ENCODE data around the gene PRDM11.

DNA sequence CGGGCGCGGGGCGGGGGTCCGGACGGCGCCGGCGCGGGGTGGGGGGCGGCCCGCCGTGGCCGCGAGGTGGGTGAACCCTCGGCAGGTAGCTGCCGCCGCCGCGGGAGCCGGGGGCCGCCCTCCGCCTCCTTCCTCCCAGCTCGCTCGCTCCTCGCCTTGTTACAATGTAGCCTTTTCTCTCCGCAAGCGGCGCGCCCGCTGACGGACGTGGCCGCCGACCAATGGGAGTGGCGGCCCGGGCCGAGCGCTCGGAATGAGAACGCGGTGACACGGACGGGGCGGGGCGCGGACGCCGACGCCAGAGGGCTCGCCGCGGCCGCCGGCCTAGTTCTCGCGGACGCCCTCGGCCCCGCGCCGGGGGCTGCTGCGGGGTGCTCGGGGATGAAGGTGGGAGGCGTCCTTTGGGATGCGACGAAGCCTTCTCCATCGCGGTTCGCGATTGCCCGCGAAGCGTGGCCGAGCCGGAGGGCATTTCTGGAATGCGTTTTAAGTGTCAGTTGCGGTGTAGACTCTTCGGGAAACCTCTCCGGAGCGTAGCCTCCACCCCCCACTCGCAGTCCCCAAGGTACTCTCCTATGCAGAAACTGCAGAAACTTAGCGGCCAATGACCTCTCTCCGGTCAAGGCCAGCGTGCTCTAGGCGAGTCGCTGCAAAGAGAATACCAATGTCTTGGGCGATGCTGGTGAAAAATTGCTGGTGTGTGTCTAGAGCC, 734 bp downstream of the PRDM11 start:
- TF ChIP-seq, protein P1, sequence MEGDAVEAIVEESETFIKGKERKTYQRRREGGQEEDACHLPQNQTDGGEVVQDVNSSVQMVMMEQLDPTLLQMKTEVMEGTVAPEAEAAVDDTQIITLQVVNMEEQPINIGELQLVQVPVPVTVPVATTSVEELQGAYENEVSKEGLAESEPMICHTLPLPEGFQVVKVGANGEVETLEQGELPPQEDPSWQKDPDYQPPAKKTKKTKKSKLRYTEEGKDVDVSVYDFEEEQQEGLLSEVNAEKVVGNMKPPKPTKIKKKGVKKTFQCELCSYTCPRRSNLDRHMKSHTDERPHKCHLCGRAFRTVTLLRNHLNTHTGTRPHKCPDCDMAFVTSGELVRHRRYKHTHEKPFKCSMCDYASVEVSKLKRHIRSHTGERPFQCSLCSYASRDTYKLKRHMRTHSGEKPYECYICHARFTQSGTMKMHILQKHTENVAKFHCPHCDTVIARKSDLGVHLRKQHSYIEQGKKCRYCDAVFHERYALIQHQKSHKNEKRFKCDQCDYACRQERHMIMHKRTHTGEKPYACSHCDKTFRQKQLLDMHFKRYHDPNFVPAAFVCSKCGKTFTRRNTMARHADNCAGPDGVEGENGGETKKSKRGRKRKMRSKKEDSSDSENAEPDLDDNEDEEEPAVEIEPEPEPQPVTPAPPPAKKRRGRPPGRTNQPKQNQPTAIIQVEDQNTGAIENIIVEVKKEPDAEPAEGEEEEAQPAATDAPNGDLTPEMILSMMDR (conservative IDR thresholded peaks at IDR 0.05), result no peak
- TF ChIP-seq ZFX (IDR thresholded peaks at IDR 0.05), result peak; percentile 80

All from C4-2B (cell line).